Measurements from ENCODE around the gene EML1. TPM values are rescaled to one million over a fixed set of nuclear protein-coding genes. Genes with fewer than 3 reads are reported as not detected.

EML1 gene
- polyA plus RNA-seq, 1 experiment, result 14.2 TPM

GRCh38 chr14:99842141-99842540 is 48.9 kb downstream of the EML1 start:
- no peak for TF ChIP-seq CTCF (IDR thresholded peaks at IDR 0.05; ENCODE audit: insufficient read depth, low read depth, low read length)
- ChIA-PET POLR2A (no interaction called here), CTCF (interaction anchor here (1.0 kb wide), 2 partner anchors 12 to 154 kb away, joined by 3 read pairs; no protein-coding TSS in a partner anchor)
- Histone ChIP-seq H3K36me3 (ENCODE audit: control insufficient read depth, insufficient read depth, low read length) (no peaks in the 10 kb centered on the region), H3K4me3 (ENCODE audit: low read depth, low read length) (no peak overlapping the region), H3K27me3 (ENCODE audit: control insufficient read depth, insufficient read depth, low read length) (peaks cover 1% of the 10 kb centered on the region)
- no peak for DNase-seq (ENCODE audit: low read depth)

GRCh38 chr14:99846808-99847207 is 53.6 kb downstream of the EML1 start:
- ChIA-PET CTCF (interaction anchor here (1.1 to 1.5 kb wide), 3 partner anchors 11 to 123 kb away, joined by 3 to 4 read pairs (median 3); no protein-coding TSS in a partner anchor), POLR2A (no interaction called here)
- TF ChIP-seq CTCF (IDR thresholded peaks at IDR 0.05; ENCODE audit: insufficient read depth, low read depth, low read length), result no peak
- H3K4me3 ChIP-seq (ENCODE audit: low read depth, low read length), result no peak overlapping the region
- H3K27me3 ChIP-seq (ENCODE audit: control insufficient read depth, insufficient read depth, low read length), result no peaks in the 10 kb centered on the region; the same call in 1 of the 2 replicates
- DNase-seq (ENCODE audit: low read depth), result no peak
- no peaks in the 10 kb centered on the region for H3K36me3 ChIP-seq (ENCODE audit: control insufficient read depth, insufficient read depth, low read length)

GRCh38 chr14:99850709-99851108 is 57.5 kb downstream of the EML1 start:
- POLR2A ChIA-PET, result no interaction called here
- no peak for TF ChIP-seq CTCF (IDR thresholded peaks at IDR 0.05; ENCODE audit: insufficient read depth, low read depth, low read length)

GRCh38 chr14:99852578-99852977 is 59.4 kb downstream of the EML1 start:
- no peaks in the 10 kb centered on the region for H3K36me3 ChIP-seq (ENCODE audit: control insufficient read depth, insufficient read depth, low read length)
- no peak for DNase-seq (ENCODE audit: low read depth)
- POLR2A ChIA-PET, result no interaction called here
- H3K4me3 ChIP-seq (ENCODE audit: low read depth, low read length), result no peak overlapping the region
- CTCF ChIA-PET, result interaction anchor here (1.7 kb wide), 1 partner anchor 22 kb away, joined by 5 read pairs; no protein-coding TSS in a partner anchor
- no peaks in the 10 kb centered on the region for H3K27me3 ChIP-seq (ENCODE audit: control insufficient read depth, insufficient read depth, low read length)
- no peak for TF ChIP-seq CTCF (IDR thresholded peaks at IDR 0.05; ENCODE audit: insufficient read depth, low read depth, low read length)

More at GRCh38 chr14:99850709-99851108, 57.5 kb downstream of the EML1 start:
- no peak for DNase-seq (ENCODE audit: low read depth)
- Histone ChIP-seq H3K36me3 (ENCODE audit: control insufficient read depth, insufficient read depth, low read length) (no peaks in the 10 kb centered on the region), H3K4me3 (ENCODE audit: low read depth, low read length) (no peak overlapping the region), H3K27me3 (ENCODE audit: control insufficient read depth, insufficient read depth, low read length) (no peaks in the 10 kb centered on the region)
- CTCF ChIA-PET, result interaction anchor here (0.9 to 1.1 kb wide), 2 partner anchors 122 to 167 kb away, joined by 3 read pairs; partner anchors contain the start of gene CYP46A1

- TF ChIP-seq CTCF (IDR thresholded peaks at IDR 0.05; ENCODE audit: insufficient read depth, low read depth, low read length), result no peak
- Histone ChIP-seq H3K27me3 (ENCODE audit: control insufficient read depth, insufficient read depth, low read length) (no peaks in the 10 kb centered on the region), H3K4me3 (ENCODE audit: low read depth, low read length) (no peak overlapping the region), H3K36me3 (ENCODE audit: control insufficient read depth, insufficient read depth, low read length) (no peaks in the 10 kb centered on the region)
- POLR2A ChIA-PET, result interaction anchor here (0.6 kb wide), 1 partner anchor 13 kb away, joined by 20 read pairs; no protein-coding TSS in a partner anchor
- CTCF ChIA-PET, result interaction anchor here (0.9 to 1.7 kb wide), 2 partner anchors 11 to 21 kb away, joined by 3 to 5 read pairs; no protein-coding TSS in a partner anchor
- no peak for DNase-seq (ENCODE audit: low read depth)
Measured at GRCh38 chr14:99853206-99853605, 60.0 kb downstream of the EML1 start.
